Progenitor cell of endocrine pancreas (in vitro differentiated cells): Measurements from ENCODE around the gene GPRC5D. TPM values are rescaled to one million over a fixed set of nuclear protein-coding genes. Genes with fewer than 3 reads are reported as not detected.
A peak's percentile ranks its signal among the peaks of the same experiment; 100 is the strongest.

Source experiments
- DNase-seq: peaks from one replicate; pipeline ENCODE4 v3.0.0; 2021; ENCODE audit warnings: low spot score; ENCODE audit not compliant: unreplicated experiment
- H3K27ac Mint-ChIP-seq: 2 replicates; pipeline ENCODE4 v1.8.0; 2021; ENCODE audit warnings: mild to moderate bottlenecking, moderate library complexity, mixed read lengths
- H3K27me3 Mint-ChIP-seq: 2 replicates; pipeline ENCODE4 v1.8.0; 2021; ENCODE audit warnings: mixed read lengths
- H3K36me3 Mint-ChIP-seq: 2 replicates; pipeline ENCODE4 v1.8.0; 2022; ENCODE audit warnings: mixed read lengths; ENCODE audit not compliant: insufficient read depth
- H3K4me1 Mint-ChIP-seq: 2 replicates; pipeline ENCODE4 v1.8.0; 2021; ENCODE audit warnings: low read depth, mixed read lengths
- H3K4me3 Mint-ChIP-seq: 2 replicates; pipeline ENCODE4 v1.8.0; 2021; ENCODE audit warnings: low read depth, mild to moderate bottlenecking, moderate library complexity, mixed read lengths
- H3K9me3 Mint-ChIP-seq: 2 replicates; pipeline ENCODE4 v1.8.0; 2021; ENCODE audit warnings: low read depth, mixed read lengths
- long read RNA-seq: library from polyadenylated mRNA; unstranded; transcript quantifications from one replicate; pipeline ENCODE4 v2.0.0, GENCODE V29; 2020
- total RNA-seq: library from RNA; stranded (reverse); gene quantifications from 2 replicates; pipeline ENCODE4 v1.2.1, GENCODE V29; 2021
- TF ChIP-seq, protein P1 (sequence below): fragments of 200-600 bp; sonication (generic); IDR thresholded peaks from one replicate; pipeline ENCODE4 v1.5.0; 2021; ENCODE audit warnings: antibody characterized with exemption, mild to moderate bottlenecking; ENCODE audit not compliant: unreplicated experiment

Gene GPRC5D
- not detected in 2 replicates for total RNA-seq
- long read RNA-seq, partial matches to known transcripts: 0 of 1 reads
- long read RNA-seq, other reads (novel, unspliced or antisense): 0 of 1 reads

DNA sequence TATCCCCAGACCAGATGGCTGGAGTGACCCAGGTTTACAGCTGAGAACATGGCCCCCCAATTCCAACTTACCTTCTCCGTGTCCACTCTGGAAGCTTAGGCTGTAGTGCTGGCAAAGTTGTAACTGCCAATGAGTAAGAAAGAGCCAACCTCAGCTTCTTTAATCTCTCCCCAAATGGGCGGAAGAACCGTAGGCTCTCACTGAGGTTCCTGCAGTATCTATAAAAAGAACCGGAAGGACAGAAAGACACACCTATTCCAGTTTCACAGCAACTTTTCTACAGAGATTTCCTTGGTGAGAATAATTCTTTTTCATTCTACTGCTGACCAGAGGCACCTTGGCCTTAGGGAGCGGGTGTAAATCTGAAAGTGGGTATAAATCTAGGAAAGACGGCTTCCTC lies at the start of gene GPRC5D:
TSS of gene GPRC5D (minus strand) at position 135 of the 400 bp plus-strand sequence. CDS start 1,786 bp downstream, outside the sequence.
- TF ChIP-seq, protein P1, sequence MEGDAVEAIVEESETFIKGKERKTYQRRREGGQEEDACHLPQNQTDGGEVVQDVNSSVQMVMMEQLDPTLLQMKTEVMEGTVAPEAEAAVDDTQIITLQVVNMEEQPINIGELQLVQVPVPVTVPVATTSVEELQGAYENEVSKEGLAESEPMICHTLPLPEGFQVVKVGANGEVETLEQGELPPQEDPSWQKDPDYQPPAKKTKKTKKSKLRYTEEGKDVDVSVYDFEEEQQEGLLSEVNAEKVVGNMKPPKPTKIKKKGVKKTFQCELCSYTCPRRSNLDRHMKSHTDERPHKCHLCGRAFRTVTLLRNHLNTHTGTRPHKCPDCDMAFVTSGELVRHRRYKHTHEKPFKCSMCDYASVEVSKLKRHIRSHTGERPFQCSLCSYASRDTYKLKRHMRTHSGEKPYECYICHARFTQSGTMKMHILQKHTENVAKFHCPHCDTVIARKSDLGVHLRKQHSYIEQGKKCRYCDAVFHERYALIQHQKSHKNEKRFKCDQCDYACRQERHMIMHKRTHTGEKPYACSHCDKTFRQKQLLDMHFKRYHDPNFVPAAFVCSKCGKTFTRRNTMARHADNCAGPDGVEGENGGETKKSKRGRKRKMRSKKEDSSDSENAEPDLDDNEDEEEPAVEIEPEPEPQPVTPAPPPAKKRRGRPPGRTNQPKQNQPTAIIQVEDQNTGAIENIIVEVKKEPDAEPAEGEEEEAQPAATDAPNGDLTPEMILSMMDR: no peak
- Mint-ChIP-seq H3K27me3 (peaks cover 4% of the 10 kb centered on the region), H3K9me3 (peaks cover 9% of the 10 kb centered on the region), H3K36me3 (peaks cover 9% of the 10 kb centered on the region), H3K27ac (peak within 1 kb of the TSS; percentile 35), H3K4me1 (peaks cover 14% of the 10 kb centered on the region), H3K4me3 (no peak within 1 kb of the TSS)
- DNase-seq: no peak

- no peaks in the 10 kb centered on the region for H3K9me3 Mint-ChIP-seq
These were observed 49.7 kb upstream of the GPRC5D start for GRCh38 chr12:13001775-13002040.

DNA sequence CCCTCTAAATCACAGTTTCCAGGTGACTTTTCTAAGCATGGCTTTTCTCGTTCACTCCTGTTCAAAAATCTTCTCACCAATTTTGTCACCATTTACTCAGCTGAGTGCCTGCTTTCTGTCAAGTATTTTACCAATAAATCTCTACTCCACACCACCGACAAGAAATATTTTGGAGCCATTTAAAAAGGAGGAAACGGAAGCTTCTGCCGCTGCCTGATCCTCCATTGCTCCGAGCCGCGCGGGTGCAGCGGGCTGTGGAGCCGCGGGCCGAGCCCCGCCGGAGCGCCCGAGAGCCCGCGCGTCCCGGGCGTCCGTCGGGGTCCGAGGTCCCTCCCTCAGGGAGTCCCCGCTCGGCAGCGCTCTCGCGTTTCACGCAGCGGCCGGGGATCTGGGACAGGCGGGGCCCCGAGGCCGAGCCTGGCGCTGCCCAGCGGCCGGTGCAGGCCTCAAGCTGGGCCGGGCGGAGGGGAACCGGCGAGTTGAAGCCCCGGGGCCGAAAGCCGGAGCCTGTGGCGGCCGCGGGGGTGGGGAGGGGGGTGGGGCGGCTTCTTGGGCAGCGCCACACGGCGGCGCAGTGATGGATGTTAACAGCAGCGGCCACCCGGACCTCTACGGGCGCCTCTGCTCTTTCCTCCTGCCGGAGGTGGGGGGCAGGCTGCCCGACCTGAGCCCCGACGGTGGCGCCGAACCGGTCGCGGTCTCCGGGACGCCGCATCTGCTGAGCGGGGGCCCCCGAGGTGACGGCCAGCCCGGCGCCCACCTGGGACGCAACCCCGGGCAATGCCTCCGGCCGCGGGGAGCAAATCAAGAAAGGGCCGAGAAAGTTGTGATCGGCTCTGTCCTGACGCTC lies 49.2 kb upstream of the GPRC5D start:
- Mint-ChIP-seq H3K27me3 (peaks cover 25% of the 10 kb centered on the region), H3K27ac (peak overlapping the region; percentile 93), H3K4me3 (peak overlapping the region; percentile 97), H3K9me3 (no peaks in the 10 kb centered on the region), H3K4me1 (peaks cover 49% of the 10 kb centered on the region), H3K36me3 (no peaks in the 10 kb centered on the region)
- DNase-seq: peak; percentile 64
- TF ChIP-seq, protein P1: peak; percentile 62

More at GRCh38 chr12:13001775-13002040, 49.7 kb upstream of the GPRC5D start:
- Mint-ChIP-seq H3K27ac (peak overlapping the region; percentile 29), H3K4me1 (peaks cover 51% of the 10 kb centered on the region), H3K27me3 (peaks cover 25% of the 10 kb centered on the region), H3K36me3 (no peaks in the 10 kb centered on the region), H3K4me3 (peak overlapping the region; percentile 70)
- TF ChIP-seq, protein P1: no peak
- no peak for DNase-seq

DNA sequence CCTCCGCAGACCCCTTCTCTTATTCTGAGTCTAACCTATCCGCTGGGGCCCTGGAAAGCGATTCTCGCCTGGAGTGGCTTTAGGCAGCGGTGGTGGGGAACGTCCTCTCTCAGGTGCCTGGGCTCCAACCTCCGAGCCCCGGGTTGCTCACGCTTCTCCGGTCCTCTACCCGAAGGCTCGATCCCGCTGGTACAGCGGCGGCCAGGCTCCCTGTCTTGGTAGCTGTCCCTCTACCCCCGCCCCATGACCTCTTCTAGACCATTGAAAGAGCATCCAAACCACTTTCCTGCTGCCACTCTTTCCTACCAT lies 48.6 kb upstream of the GPRC5D start:
- no peak for DNase-seq
- Mint-ChIP-seq H3K36me3 (no peaks in the 10 kb centered on the region), H3K4me1 (peaks cover 44% of the 10 kb centered on the region), H3K9me3 (no peaks in the 10 kb centered on the region), H3K27me3 (peaks cover 25% of the 10 kb centered on the region), H3K4me3 (peak overlapping the region; percentile 97), H3K27ac (peak overlapping the region; percentile 93)
- TF ChIP-seq, protein P1: no peak

- H3K27ac Mint-ChIP-seq: peak within 1 kb of the TSS; percentile 95
- TF ChIP-seq, protein P1: no peak
- no peaks in the 10 kb centered on the region for H3K9me3 Mint-ChIP-seq
- peaks cover 25% of the 10 kb centered on the region for H3K27me3 Mint-ChIP-seq
- peak; percentile 99 for DNase-seq
- H3K4me1 Mint-ChIP-seq: peaks cover 43% of the 10 kb centered on the region
- H3K4me3 Mint-ChIP-seq: peak within 1 kb of the TSS; percentile 97
- no peaks in the 10 kb centered on the region for H3K36me3 Mint-ChIP-seq
These were observed 48.1 kb upstream of the GPRC5D start, which contains the start of gene HEBP1 for GRCh38 chr12:12999959-13000615. HEBP1 (minus strand) TSS chr12:13000265; CDS start chr12:13000114, 151 bp downstream.
